NCI-H1092 (cell line): ENCODE measurements around the gene PPP2R2C.

ENCODE experiments used
- DNase-seq: peaks from one replicate; lab custom pipeline; 2025; lab: John Stamatoyannopoulos, UW

Gene PPP2R2C

DNA sequence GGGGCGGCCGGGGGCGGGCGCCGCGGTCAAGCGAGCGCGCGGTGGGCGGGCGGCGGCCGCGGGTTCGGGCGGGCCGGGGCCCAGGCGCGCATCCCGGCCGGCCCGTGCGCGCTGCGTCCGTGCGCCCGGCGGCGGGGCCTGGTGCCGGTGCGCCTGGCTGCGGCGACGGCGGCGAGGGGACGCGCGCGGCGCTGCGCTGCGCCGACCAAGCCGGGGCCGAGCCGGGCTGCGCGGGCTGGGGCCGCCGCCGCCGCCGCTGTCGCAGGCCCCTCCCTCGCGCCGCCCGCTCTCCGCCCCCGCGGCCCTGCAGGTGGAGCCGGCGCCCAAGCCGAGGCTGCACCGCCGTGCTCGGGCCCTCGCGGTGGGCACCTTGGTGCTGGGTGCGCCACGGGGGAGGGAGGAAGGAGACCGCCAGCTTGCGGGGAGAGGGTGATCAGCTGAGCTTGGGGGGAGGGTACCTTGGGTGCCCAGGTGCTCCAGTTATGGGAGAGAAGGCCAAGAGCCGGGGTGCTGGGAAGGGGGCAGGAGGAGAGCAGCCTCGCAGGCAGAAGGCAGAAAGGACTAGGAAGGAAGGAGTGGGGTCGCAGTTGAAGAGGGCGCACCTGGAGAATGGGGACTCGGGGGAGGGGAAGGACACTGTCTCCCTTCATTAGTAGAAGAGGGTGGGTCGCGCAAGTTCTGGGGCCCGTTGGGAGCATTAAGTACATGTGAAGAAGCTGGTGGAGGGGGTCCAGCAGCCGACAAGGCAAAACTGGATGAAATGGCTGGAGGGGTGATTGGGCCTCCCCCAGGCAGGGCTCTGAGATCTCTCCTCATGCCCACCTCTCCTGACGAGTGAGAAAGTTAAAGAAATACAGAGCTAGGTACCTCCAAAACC is at the start of gene PPP2R2C:
Gene PPP2R2C, minus strand, starts transcription at position 228 of the 877 bp plus-strand sequence. CDS start 385 bp downstream, outside the sequence.
- peak; percentile 32 for DNase-seq

DNA sequence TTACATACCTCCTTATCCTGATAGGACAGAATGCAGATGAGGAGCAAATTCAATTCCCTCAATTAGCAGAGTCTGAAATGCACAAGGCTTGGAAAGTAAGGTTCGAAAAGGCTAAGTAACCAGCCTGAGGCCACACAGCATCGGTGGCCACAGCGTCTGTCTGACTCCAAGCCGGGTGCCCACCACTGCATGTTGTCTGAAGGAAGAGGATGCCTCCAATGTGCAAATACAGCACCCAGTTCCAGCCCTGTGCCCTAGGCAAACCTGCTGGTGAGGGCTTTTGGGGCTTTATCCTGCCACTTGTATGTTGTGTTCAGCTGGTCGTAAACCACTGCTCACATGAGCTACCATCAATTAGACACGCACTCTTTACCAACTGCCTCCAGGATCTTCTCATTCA is 48.6 kb upstream of the PPP2R2C start:
- no peak for DNase-seq

DNA sequence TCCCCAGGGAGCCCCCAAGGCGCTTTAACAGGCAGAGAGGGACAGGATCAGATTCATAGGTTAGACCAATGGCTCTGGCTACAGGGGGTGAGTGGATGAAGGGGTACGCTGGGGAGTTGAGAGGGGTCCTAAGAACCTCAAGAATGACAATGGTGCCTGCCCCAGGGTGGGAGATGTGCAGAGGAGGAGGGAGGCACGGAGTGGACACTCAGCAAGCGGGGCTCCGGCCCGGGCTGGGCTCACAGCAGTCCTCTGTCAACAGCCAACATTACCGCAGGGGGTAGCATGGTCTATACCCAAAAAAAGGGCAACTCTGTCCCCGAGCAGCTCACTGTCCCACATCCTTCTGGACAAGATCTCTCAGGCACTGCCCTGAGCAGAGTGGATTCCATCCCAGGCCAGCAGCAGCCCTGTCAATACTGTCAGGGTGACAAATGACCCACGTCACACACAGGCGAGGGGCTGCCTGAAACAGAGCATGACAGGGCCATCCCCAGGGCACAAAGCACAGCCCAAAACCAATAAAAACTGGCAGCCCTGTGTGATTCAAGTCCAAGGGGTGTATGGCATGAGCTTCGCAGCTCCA is 47.7 kb upstream of the PPP2R2C start:
- no peak for DNase-seq

DNA sequence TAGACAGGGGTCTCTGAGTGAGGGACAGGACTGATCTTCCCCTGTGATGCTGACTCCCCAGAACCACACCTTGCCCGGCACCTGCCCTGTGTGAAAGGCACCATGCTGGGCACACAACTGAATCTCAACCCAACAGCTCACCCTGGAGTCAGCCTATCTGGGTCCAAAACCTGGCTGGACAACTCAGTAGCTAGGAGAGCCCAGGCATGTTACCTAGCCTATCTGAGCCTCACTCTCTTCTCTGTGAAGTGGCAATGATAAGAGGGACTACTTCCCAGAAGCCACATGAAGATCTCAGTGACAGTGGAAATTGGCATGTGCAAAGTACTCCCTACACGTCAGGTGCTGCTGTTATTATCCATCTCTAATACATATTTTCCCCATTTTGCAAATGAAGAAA is 44.8 kb upstream of the PPP2R2C start:
- no peak for DNase-seq

DNA sequence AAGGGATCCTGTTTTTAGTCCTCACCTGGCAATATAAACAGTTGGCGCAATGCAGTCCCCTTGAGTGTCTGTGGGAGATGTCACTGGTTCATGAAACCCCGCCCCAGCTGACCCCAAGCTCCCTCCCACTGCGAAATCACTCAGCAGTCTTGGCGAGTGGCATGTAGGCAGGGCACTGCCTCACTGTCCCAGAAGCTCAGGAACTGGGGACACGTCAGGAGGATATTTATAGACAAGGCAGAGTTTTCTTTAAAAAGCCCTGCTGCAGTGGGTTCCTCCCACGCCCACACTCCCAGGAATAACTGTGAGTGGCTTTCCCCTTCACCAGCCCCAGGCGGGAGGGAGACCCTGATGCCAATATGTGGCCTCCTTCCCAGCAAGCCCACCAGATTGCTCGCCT is 44.3 kb upstream of the PPP2R2C start:
- no peak for DNase-seq

DNA sequence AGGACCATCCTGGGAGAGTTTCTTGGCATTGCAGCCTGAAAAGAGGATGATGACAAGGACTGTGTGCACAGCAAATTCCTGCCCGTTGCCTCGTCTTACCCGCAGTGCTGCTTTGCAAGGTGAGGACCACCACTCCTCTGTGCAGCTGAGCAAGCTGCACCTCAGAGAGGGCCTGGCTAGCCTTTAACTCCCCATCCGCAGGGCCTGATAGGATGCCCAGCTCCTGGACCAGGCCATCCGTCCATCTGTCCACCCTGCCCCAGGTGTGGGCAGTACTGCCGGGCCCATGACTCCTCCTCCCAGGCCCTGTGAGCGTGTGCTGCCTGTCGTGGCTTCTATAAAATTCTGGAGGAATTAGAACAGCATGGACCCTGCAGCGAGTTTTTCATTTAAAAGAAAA is 43.9 kb upstream of the PPP2R2C start:
- DNase-seq, result no peak

DNA sequence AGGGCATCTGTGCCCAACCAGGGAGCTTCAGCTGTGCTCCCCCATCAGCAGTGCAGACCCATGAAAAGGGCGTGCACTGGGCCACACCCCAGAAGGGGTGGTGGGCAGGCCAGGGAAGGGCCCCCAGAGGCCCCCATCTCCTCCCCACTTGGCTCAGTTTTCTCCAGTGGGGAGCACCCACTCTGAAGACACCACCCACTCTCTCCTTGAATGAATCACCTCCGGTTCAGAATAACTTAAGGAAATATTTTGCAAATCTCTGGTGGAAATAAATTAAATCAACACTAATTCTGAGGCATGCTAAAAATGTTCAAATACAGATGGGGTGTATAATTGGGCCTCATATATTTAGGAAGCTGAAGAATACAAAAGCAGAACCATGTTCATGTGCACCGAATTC is 41.3 kb upstream of the PPP2R2C start:
- no peak for DNase-seq

DNA sequence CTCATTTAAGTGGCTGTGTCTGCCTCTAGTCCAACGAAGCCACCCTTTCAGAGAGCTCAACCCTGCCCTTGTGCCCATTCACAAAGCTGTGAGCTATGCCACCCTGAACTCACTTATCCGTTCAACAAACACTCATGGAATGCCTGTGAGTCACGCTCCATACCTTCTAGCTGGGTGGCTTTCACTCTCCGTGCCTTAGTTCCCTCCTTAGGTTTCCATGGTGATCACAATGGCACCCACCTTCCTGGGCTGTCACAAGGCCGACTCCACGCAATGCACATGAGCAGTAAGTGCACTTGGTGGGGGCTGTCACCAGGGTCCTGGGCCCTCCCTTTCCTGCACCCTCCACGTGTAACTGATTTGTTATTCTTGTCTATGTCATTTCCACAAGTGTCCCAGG is 37.2 kb upstream of the PPP2R2C start:
- no peak for DNase-seq

DNA sequence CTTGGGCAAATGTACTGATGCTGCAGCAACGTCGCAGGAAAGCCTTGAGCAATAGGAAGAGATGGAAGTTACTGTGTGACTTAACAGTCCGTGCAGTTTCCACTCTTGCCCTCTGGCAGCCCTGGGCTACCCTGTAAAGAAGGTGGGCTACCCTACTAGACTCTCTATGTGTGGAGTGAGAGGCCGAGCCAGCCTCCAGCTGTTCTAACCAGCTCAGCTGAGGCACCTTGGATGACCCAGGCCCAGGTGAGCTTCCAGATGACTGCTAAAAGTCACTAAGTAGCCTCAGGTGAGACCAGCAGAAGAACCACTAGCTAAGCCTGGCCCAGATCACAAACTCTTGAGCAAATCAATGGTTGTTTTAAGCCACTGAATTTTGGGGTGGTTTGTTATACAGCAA is 34.9 kb upstream of the PPP2R2C start:
- DNase-seq, result no peak

DNA sequence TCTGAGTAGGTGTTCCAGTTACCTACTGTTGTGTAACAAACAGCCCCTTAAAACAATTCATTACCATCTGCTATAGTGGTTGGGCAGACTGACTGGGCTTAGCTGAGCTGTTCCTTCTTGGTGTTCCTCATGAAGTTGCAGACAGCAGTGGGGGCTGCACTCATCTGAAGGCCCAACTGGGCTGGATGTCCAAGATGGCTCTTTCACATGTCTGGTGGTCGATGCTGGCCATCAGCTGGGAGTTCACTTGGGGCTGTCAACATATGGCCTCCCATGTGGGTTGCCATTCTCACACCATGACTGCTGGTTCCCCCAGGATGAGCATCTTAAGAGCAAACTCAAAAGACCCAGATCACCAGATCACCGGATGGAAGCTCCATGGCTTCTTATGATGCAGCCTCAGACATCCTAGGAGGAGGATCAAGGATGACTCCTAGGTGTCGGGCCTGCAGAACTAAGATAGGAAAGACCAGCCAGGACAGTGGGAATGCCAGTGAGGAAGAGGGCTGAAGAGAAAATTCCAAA is 34.3 kb upstream of the PPP2R2C start:
- DNase-seq, result no peak

DNA sequence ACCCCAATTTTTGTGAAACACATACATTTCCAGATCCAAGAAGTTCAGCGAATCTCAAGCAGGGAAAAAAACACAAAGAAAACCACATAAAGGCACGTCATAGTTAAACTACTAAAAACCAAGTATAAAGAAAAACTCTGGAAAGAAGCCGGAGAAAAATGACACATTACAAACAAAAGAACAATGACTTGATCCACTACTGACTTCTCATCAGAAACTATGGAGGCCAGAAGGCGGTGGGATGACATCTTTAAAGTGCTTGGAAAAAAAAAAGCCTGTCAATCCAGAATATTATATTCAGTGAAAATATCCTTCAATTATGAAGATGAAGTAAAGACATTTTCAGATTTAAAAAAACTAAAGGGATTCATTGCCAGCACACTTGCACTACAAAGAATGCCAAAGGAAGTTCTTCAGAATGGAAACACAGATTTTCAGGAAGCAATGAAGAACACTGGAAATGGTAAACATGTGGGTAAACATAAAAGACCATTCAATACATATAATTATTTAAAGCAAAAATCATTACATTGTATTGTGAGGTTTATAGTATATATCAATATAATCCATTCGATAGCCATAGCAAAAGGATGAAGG is 32.6 kb upstream of the PPP2R2C start:
- no peak for DNase-seq

DNA sequence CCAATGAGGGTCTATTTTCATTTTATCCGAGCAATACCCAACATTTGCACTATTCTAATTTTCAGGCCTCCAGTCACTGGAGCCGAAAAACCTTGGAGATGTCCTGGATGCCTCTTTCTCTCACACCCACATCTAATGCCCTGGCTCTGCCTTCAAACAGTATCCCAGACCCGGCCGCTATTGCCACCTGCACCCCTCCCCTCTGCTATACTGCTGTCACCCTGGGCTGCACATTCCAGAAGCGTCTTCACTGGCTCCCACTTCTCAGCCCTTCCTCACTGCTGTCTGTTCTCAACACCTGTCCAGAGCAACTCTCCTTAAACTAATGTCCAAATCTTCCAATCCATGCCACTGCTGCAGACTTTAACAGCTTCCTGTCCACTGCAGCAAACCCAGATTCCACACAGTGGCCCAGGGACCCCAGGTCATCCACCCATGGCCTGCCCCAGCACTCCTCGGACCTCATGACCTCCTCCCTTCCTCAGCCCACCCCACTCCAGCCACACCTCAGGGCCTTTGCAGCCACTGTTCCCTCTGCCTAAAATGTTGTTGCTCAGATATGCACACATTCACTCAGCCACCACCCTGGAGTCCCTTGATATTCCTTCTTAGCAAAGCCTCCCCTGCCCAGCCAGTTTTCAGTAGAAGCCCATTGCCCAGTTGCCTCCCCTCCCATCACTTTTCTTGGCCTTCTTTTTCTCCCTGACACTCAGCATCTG is 30.5 kb upstream of the PPP2R2C start:
- DNase-seq, result no peak

DNA sequence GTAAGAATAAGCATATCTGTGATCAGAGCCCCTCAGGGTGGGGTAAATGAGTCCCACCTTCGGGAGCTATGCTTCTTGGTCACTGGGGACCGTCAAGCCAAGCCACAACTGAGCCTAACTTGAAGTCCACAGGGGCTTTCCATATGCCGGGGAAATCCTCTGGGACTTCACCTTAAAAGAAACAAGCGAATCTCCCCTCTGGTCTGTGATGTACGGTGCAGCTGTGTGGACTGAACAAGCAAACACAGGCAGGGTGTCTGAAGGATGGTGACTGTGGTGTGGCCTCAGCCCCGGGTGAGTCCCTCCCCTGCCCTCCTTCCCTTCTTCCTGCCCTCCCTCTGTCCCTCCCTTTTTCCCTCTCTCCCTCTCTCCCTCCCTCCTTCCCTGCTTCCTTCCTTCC is 29.7 kb upstream of the PPP2R2C start:
- DNase-seq, result no peak

DNA sequence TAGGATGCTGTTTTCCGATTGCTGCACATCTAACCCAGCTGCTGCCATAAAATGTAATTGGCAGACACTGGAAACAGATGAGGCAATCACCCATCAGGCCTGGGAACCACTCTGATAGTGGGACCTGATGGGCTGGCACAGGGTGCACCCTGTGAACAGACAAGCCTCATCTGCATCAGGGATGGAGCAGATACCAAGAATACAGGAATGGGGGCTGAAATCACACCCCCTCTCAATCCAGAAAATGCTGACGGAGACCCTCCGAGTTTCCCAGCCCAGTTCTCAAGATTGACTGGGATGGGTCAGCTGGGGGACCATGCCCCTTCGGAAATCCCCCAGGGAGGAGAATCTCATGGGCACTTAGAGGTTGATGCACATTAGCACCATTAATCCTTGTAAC is 28.8 kb upstream of the PPP2R2C start:
- no peak for DNase-seq

DNA sequence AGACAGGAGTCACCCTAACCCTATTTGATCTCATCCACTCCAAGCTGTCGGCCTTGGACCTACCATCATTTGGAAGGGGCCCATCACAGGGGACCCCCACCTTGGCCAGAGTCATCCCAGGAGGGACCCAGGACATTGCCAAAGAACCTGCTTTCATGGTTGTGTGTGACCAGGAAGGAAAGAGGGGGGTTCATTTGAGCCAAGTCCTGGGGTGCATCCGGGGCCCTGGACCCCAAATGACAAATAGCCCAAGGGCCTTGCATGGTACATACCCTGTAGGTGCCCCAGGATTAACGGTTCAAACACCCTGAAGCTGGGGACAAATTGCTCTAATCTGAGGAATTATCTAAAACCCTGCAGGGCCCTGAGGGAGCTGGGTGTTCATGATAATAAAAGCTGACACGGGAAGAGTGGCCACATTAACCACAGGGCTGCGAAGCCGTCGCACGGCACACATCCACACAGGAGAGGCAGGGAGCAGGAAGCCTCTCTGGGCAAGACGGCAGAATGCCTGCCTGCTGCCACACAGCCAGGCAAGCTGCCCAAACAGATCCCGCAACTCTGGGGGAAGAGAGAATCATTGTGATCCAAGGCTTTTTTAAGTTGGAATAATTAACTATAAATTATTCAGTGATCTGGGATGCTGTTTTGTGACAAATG is 28.2 kb upstream of the PPP2R2C start:
- no peak for DNase-seq

DNA sequence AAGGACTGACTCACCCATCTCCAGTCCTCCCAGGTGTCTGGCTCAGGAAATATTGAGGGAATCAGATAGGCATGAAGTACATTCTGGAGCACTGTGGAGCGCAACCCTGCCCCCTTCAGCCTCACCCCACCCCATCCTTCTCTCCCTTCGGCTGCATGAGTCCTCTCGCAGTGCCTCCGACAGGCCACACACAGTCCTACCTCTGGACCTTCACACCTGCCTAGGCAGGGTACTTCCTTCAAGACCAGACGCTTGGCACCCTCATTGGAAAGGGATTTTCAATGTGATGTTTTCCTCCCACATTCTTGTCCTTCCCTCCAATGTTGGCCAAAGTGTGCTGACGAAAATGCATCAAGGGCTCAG is 26.8 kb upstream of the PPP2R2C start:
- DNase-seq, result no peak

DNA sequence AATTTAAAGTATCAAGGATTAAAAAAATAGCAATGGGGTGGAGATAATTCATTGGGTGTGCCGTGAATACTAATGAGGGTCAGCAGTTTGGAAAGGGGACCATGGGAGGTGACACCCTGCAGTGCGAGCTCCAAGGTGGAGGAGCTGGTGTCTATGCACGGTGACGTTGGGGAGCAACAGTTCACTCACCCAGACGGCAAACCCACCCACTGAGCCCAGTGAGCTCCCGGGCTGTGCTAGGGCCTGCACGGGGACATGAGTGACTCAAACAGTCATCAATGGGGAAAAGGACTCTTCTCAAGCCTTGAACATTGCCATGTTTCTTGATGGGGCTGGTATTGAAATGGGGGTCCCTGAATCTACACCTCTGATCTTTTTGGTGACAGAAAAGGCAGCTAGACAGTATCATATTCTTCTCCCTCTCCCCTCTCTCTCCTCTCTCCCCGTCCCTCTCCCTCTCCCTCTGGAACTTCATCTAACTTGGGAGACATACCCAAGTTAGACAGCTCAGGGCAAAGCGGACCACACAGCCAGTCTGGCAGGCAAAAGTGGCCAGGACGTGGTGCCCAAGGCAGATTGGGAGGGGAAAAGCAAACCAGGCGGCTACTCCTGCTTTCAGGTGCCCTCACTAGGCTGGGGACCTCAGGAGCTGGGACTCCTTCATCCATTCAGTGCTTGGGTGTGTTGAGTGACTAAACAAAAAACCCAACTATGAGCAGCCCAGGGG is 26.3 kb upstream of the PPP2R2C start:
- no peak for DNase-seq

DNA sequence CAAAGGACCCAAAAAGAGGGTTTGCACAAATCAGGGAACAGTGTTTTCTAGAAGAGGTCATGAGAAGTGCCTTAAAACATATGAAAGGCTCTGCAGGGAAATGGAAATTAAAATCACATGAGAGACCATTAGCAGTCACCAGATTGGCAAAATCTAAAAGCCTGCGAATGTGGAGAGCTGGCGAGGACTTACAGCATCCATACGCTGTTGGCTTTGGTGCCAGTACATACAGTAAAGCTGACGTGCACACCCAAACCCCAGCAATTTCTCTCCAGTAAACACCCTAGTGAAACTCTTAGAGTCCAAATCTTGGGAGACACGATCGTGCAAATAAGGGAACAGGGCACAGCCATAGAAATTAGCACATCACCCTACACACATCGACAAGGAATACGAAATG is 25.4 kb upstream of the PPP2R2C start:
- DNase-seq, result no peak

DNA sequence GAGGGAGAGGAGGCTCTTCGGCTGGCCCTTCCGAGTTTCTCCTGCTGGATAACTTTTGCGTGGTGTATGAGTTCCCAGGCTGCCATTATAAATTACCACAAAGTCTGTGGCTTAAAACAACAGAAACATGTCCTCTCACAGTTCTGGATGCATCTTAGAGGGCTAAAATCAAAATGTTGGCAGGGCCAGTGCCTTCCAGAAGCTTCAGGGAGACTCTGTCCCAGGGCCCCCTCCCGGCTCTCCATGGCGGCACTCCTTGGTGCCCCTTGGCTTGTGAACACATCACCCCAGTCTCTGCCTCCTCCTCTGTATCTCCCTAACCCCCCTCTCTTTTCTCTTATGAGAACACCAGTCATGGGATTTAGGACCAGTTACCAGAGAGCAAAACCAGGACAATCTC is 23.3 kb upstream of the PPP2R2C start:
- DNase-seq, result no peak

DNA sequence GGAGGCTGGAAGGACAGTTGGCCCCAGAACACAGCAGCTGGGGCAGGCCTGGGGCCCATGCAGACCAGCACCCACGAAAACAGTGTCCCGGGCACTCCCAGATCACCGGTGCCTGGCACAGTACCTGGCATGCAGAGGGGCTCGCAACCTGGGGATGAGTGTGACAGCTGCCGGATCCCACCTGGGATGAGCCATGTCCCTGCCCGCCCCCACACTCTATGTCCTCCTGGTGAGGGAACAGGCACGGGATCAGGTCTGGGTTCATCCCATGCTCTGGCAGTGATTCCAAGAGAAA is 22.8 kb upstream of the PPP2R2C start:
- DNase-seq, result no peak
